HK-2 (cell line): Measurements from ENCODE around the gene STMN3.

ENCODE experiments used
- DNase-seq: peaks from one replicate; pipeline ENCODE4 v3.0.0-alpha.2; 2018; ENCODE audit not compliant: unreplicated experiment

STMN3 gene

GRCh38 chr20:63692436-63693082, 39.3 kb upstream of the STMN3 start:
- DNase-seq: no peak

DNA sequence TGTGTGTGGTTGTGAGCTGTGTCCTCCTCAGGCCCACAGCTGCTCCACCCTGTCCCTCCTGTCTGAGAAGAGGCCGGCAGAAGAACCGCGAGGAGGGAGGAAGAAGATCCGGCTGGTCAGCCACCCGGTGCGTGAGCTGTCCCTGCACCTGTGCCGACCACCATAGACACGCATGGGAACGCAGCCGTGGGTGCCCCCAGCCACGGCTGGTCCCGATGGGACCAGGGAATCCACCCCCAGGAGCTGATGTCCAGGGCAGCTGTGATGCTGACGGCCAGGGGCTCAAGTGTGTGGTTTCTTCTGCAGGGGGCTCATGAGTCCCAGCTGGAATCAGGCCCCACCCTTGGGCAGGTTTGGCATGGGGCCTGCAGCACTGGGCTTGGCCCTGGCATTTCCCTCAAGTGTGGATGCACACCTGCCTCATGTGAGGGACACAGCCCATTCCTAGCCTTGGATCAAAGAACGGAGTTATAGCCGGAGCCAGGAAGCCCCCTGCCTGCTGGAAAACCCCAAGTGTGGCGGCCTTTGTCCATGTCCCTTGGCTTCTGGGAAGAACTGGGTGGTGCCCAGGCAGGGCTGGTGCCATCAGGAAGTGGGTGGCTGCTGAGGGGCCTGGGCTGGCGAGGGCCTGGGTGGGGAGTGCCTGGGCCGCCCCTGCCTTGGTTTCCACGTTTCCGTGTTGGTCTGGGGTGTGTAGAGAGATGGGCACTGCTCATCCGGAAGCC, 38.6 kb upstream of the STMN3 start:
- no peak for DNase-seq

- no peak for DNase-seq
Measured at GRCh38 chr20:63690898-63691710, 37.9 kb upstream of the STMN3 start.

- DNase-seq: no peak
Measured at GRCh38 chr20:63690003-63690897, 37.0 kb upstream of the STMN3 start.

- DNase-seq: no peak
Measured at GRCh38 chr20:63689046-63690002, 36.1 kb upstream of the STMN3 start.

GRCh38 chr20:63688228-63689045, 35.2 kb upstream of the STMN3 start:
- no peak for DNase-seq

- no peak for DNase-seq
Measured at GRCh38 chr20:63687419-63688178, 34.4 kb upstream of the STMN3 start.

- no peak for DNase-seq
Measured at GRCh38 chr20:63686492-63687321, 33.5 kb upstream of the STMN3 start.

- no peak for DNase-seq
Measured at GRCh38 chr20:63686094-63686491, 32.9 kb upstream of the STMN3 start.

DNA sequence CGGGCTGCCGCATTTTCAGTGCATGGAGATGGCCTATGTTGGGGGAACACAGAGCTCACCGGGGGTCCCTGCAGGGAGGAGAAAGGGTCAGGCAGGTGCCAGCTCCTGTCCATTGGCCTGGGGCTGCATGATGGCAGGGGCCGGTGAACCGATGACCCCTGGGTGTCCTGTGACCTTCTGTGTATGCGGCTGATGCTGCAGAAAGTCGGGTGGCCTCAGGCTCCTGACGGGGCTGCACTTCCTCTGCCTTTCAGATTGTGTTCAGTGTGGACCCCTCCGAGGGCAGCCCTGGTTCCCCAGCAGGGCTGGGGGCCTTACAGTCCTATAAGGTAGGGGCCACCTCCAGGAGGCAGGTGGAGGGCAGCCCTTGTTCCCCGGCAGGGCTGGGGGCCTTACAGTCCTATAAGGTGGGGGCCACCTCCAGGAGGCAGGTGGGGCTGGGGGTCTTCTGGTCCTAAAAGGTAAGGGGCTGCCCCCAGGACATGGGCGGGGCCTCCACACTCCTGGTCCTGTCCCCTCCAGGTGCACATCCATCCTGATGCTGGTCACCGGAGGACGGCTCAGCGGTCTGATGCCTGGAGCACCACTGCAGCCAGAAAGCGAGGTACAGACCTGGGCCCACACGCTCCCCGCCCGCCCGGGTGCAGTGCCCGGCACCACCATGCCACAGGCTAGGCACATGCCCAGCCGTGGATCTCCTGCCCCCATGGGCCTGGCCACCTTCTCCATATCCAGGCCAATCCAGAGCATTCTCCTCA, 32.2 kb upstream of the STMN3 start:
- no peak for DNase-seq

DNA sequence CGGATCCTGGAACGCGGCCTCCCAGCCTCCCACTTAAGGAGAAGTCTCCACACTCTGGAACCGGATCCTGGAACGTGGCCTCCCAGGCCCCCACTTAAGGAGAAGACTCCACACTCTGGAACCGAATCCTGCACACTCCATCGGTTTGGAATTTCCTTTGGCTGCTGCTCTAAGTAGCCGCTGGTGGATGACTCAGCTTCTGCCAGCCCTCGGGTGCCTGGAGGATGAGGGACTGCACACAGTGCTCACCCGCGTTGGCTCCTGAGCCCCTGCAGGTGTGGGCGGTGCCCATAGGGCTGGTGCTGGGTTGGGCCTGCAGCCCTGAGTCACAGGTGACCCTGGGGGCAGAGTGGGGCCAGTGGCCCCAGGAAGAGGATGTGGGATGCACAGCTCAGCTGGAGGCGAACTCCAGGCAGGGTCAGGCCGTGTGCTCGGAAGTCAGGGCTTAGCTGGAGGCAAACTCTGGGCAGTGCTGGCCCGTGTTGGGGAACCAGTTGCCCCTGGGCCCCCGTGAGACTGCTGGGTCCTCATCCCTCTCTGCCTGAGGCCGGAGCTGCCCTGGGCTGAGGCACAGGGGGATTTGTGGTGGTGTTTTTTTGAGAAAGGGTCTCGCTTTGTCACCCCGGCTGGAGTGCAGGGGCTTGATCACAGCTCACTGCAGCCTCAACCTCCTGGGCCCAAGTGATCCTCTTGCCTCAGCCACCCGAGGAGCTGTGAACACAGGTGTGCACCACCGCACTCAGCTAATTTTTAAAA, 29.3 kb upstream of the STMN3 start:
- DNase-seq: peak; percentile 100

GRCh38 chr20:63681609-63682142, 28.5 kb upstream of the STMN3 start:
- no peak for DNase-seq

DNA sequence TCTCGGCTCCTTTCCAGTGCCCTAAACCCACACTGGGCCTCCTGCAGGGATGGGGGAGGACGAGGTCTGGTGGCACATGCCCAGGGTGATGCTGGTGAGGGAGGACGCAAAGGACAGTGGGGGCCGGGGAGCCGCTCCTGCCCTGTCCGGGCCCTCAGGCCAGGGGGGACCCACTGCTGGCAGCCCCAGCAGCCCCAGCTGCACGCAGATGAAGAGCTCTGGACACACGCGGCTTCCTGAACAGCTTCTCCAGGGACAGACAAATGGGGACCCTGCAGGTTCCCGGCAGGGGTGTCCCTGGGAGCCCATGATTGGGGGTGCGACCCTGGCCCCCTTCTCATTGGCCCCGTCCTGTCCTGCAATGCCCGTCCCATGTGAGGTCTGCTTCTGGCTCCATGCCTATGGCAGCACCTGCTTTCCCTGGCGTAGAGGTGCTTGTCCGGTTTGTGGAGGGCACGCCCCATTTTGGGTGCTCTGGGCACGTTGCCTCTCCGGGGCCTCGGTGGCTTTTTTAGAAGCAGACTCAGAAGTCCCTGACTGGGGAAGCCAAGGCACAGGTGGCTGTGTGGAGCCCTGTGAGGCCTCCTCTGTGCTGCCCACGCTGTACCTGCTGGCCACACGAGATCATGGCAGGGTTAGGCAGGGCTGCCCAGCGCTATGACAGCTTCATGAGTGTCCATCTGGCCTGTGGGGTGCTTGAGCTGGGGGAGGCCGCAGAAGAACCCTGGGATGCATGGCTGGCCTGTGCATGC, 27.8 kb upstream of the STMN3 start:
- DNase-seq: no peak

- no peak for DNase-seq
Measured at GRCh38 chr20:63680427-63680826, 27.2 kb upstream of the STMN3 start.

DNA sequence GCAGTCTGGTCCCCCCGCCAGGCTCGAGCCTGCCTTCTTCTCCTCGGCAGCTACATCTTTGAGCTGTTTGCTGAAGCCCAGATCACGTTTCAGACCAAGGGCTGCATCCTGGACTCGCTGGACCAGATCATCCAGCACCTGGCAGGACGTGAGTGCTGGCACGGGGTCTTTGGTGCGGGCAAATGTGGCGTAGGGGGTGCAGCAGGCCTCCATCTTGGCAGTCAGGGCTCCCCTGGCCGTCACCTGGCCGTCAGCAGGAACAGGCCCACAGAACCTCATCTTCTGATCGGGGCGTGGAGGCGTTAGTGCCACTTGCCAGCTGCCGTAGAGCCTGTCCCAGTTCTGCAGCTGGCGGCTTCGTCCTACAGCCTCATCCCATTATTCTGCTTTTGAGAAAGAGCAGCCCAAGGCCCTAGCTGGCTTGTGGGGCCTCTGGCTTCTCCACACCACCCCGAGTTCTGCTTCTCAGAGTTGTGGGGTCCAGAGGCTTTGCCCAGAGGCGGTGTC, 26.6 kb upstream of the STMN3 start:
- no peak for DNase-seq
